NCI-H2171 treated with DMSO at 0.1 percent for 48 hours (cell line): Measurements from ENCODE around the gene PPP1R3E.

Source experiments
- DNase-seq: peaks from one replicate; lab custom pipeline; 2025; lab: John Stamatoyannopoulos, UW

Gene PPP1R3E

DNA sequence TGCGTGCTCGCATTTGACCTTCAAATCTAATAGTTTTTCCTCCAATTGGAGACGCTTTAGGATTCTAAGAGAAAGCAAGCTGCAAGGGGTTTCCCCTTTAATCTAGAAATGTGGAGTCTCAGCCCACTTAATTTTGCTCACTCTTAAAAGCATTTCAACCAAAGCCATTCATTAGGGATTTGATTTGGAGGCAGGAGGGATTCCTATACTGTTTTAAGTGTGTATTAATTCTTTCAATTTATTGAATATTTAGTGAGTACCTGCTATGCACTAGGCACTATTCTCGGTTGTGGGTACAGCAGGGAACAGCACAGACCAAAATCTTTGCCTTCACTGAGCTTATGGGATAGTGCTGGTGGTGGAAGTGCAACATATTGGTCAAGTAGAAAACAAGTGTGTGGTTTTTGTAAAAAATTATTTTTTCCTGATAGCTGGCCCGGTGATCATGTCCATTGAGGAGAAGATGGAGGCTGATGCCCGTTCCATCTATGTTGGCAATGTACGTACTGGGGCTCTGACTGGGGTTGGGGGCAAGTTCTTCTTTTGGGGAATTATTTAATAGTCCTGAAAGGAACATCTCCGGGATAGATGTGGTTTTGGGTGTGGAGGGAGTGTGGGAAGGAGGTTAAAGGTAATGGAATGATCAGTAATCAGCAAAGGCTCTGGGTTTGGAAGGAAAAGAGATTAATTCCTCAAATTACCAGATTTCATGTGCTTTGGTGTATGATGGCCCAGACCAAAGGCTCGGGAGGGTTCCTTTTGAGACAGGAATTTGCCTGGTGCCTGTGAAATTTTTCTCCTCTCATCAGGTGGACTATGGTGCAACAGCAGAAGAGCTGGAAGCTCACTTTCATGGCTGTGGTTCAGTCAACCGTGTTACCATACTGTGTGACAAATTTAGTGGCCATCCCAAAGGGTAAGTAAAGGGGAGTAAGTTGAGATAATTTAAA lies 20.2 kb upstream of the PPP1R3E start:
- DNase-seq = no peak

DNA sequence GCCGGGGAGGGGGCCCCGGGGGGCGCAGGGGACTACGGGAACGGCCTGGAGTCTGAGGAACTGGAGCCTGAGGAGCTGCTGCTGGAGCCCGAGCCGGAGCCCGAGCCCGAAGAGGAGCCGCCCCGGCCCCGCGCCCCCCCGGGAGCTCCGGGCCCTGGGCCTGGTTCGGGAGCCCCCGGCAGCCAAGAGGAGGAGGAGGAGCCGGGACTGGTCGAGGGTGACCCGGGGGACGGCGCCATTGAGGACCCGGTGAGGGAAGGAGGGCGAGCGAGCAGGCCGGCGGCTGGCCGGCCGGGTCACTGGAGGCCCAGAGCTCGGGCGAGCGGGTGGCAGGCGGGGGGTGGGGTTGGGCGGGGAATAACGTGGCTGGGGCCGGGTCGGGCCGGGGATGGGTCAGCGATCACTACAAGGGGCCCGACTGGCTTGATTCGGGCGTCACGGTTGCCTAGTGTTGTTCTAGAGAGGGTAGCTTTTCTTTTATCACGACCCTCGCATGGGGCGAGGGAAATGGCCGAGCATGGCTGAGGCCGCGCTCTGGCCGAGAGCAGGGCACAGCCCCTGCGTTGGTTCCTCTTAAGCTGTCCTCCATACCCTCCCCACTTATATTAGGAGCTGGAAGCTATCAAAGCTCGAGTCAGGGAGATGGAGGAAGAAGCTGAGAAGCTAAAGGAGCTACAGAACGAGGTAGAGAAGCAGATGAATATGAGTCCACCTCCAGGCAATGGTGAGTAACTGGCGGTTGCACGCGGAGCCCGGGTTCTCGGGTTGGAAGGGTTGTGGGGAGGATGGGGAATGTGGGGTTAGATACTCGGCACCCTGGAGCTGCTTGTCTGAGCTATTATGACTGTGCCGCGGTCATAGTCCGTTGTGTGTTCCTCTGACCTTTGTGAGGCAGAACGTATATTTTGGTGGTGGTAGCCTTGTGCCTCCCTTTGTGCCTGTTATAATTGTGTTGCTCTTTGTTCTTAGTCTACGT lies 19.2 kb upstream of the PPP1R3E start:
- DNase-seq = peak; percentile 47

DNA sequence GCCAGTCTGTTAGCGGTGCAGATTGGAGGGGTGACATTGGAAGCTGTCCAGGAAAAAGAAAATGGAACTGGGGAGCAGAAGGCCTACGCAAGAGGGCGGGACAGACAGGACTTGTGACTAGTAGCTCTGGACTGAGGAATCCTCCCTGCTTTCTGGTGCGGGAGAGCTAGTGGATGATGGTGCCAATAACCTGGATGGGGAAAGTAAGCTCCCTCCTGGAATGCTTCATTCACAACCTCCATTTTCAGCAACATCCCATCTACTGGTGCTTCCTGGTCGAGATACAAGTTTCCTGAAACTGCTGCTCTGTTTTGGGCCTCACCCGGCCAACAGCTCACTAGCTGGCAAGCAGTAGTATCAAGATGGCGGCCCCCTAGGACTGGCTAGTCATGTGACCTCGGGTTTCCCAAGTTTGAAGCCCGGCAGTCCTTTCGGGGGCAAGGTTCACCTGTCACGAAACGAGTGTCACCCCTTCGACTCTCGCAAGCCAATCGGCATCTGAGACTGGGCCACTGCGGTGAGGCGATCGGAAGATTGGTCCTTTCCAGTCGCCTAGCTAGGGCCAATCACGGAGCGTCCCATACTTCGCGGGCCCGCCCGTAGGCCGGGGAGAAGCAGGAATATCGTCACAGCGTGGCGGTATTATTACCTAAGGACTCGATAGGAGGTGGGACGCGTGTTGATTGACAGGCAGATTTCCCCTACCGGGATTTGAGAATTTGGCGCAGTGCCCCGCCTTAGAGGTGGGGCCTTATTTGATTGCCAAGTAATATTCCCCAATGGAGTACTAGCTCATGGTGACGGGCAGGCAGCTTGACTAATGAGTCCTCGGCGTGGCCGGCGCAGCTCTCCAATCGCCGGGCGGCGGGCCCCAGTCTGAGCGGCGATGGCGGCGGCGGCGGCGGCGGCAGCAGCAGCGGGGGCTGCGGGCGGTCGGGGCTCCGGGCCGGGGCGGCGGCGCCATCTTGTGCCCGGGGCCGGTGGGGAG lies 18.2 kb upstream of the PPP1R3E start, which contains the start of gene PABPN1:
TSS of gene PABPN1 (plus strand) at position 874 of the 988 bp plus-strand sequence. CDS start at position 887, 13 bp downstream.
- peak; percentile 100 for DNase-seq

DNA sequence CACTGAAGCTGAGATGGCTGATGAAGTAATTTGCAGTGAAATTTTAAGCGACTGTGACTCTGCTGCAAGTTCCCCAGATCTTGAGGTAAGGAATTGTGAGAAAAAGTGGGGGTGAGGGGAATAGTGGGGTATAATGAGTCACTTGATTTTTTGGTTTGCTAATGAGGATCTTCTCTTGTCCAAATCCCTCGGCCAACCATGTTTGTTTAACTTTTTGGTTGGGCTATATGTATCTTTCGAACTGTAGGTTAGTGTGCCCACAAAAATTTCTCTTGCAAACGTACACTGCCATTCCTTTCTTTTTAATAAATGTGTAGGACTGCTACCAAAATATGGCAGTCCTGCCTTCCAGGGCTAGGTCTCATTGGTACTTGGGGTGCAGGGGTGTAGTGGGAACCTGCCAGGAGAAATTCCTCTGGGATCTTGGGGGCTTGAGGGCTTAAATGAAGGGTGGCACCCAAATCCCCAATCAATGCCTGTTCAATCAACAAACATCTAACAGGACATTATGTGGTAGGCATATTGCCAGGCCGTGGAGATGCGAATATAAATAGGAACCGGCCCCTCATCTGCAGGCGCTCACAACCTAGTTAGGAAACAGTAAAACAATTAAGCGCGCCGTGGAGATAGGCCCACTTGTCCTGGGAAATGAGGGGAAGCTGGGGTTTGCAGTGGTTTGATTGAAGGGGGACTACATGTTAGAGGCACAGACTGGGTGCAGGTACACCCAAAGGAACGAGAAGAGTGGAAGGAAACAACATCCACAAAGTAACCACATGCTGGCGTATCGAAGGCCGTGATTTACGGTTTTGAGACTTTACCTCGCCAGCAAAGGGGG lies 17.3 kb upstream of the PPP1R3E start:
- DNase-seq = no peak

DNA sequence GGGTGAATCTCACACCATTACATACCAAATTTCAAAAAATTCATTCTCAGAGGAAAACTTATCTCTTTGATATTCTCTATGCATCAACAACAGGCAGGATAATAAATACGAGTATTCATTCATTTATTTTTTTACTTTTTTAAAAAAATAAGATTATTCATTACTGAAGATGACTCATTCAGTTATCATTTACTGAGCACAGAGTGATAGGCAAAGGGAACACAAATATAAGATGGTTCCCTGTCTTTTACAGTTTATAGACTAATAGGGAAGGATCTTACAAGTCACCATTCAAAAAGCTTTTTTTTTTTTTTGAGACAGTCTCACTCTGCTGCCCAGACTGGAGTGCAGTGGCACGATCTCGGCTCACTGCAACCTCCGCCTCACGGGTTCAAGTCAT lies 13.6 kb upstream of the PPP1R3E start:
- DNase-seq = no peak

DNA sequence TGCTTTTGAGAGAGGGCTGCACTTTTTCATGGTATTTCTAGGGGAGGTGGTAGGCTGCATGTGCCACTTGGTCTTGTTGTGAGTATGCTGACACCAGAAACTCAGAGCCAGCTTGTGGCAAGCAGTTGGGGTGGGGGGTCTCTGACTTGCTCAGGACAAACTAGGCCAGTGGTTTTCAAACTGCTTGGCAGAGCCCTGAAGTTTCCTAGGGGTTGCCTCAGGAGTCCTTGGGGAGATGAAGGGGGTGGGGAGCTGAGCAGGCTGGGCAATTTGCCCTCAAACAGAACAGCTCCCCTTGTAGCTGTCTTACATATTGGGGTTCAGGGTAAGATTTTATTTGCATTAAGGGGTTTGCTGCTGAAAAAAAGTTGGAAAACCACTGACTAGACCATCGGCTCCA lies 7.9 kb upstream of the PPP1R3E start:
- no peak for DNase-seq

DNA sequence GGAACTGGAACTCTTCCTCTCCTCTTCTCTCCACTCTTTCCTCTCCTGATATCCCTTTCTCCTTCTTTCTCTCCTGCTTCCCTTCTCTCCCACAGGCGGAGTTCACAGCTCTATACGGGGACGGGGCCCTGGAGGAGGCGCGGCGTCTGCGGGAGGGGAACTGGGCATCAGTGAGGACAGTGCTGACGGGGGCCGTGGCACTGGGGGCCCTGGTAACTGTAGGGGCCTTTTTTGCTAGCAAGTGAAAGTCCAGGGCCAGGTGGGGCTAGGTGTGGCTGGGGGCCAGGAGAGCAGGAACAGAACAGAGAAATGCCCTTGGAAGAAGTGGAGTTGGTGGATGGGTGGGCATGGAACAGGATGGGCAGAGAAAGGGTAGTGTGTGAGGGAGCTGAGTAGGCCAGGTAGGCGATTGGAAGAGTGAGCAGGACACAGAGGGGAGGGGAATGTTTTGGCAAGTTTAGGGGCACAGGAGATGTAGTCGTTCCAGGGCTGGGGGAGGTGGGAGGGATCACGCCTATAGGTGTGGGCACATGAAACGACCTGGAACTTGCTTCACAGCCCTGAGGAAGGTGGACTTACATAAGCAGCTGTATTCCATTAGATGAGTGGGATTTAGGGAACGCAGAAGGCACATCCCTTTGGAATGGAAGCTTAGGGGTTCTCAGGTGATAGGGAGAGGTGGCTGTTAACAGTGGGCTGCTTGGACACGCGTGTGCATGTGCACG lies 6.2 kb upstream of the PPP1R3E start:
- DNase-seq = no peak

DNA sequence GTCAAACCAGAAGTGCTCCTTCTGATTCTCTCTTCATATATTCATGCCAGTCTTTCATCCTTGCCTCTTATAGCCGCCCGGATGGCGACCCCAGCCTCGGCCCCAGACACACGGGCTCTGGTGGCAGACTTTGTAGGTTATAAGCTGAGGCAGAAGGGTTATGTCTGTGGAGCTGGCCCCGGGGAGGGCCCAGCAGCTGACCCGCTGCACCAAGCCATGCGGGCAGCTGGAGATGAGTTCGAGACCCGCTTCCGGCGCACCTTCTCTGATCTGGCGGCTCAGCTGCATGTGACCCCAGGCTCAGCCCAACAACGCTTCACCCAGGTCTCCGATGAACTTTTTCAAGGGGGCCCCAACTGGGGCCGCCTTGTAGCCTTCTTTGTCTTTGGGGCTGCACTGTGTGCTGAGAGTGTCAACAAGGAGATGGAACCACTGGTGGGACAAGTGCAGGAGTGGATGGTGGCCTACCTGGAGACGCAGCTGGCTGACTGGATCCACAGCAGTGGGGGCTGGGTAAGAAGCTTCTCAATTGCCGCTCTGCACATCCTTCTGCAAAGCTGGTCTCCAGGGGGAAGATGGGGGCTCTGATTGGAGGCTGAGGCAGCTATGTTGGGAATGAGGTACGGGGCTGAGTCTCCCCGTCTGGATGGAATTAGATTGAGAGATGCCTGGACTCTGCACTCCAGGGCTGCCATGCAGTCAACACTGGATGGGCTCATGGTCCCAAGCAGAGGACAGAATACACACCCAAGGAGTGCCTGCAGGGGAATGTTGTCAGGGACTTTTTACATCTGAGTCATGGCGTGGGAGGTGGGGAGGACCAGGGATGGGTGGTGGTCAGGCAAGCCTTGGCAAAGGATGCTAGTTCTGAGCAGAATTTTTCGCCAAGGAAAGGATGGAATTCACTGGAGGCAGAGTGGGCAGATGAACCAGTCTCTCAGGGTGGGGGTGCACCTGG lies 5.3 kb upstream of the PPP1R3E start:
- DNase-seq = no peak

DNA sequence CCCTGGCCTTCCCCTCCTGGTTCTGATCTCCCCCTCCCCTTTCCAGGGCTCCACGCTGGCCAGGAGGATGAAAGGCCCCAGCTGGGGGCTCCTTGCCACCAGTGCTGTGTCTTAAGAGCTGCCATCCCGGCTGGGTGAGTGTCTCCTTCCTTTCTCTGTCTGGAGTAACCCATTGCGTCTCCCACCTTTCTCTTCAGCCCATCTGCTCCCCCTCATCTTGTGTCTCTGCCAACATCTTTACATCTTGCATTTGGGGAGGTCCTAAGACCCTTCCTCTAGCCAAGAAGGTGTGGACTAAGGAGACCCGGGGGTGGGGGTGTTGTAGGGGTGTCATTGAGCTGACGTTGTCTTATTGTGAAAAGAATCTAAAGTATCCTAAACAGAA lies 4.5 kb upstream of the PPP1R3E start:
- peak; percentile 34 for DNase-seq

DNA sequence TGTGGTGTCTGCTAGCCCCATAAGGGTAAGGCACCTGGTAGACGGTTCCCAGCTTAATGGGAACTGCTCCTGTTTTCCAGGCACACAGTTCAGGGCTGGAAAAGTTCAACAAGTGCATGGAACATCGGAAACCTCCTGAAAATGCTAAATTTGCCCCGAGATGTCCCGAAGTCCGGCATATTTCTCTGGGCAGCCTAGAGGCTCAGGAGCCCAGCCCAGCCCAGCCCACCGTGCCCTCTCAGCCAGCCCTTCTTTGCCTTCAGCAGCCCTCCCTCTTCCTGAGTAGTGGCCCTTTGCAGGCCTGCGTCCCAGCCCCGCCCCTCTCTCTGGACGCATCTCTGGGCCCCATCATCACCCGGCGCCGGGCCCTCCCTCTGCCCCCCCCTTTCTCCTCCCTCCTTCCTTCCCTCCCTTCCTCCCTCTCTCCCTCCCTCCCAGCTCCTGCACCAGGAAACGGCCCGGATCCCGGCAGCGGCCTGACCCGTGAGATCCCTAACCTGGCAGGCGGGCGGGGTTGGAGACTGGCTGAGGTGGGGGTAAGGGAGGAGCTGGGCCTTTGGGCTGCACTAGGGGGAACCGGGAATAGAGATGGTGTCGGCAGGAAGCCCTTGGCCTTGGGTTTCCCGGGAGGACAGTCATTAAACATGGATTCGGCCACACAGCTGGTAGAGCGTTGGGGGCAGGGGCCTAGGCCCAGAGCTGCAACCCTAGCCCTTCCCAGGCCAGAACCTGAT lies 3.9 kb upstream of the PPP1R3E start, which contains the start of gene BCL2L2:
TSS of gene BCL2L2 (plus strand) at position 422 of the 734 bp plus-strand sequence. CDS start 935 bp downstream, outside the sequence.
- peak; percentile 85 for DNase-seq

DNA sequence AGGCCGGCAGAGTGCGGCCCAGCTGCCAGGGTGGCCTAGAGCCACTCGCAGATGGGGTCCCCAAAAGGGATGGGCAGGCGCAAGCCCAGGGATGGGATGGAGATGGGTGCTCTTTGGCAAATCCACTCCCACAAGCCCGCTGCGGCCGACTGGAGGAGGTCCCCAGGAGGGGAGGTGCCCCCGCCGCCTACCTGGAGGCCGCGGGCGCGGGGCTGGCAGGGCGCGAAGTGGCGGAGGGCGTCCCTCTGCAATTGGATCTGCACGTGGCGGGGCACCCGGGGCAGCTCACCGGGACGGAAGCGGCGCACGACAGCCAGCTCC lies 730 bp downstream of the PPP1R3E start:
- DNase-seq = no peak

DNA sequence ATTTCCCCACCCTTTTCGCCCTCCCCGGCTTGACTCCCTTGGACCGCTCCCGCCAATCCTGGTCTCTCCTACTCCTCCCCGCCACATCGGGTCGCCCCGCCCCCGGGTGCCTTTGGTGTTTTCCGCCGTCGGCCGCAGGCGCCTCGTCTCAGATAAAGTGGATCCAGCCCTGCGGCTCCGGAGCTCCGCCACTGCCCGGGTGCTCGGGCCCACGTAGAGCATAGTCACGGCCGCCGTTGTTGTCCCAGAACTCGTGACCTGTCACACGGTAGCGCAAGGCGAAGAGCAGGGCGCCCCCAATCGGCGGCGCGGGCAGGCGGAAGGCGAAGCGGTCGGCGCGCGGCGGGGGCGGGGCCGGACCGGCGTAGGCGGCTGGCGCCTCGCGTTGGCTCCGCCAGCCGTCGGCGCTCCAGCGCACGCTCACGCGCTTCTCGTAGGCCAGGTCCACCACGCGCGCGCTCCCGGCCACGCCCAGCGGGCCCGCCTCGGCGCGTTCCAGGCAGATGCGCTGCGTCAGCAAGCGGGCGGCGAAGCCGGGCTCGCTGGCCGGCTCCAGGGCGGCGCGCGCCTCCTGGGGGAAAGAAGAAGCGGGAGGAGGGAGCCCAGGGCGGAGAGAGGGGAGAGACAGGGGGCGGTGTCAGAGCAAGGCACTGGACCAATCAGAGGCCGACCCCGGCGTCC lies 1.2 kb downstream of the PPP1R3E start:
- peak; percentile 98 for DNase-seq

DNA sequence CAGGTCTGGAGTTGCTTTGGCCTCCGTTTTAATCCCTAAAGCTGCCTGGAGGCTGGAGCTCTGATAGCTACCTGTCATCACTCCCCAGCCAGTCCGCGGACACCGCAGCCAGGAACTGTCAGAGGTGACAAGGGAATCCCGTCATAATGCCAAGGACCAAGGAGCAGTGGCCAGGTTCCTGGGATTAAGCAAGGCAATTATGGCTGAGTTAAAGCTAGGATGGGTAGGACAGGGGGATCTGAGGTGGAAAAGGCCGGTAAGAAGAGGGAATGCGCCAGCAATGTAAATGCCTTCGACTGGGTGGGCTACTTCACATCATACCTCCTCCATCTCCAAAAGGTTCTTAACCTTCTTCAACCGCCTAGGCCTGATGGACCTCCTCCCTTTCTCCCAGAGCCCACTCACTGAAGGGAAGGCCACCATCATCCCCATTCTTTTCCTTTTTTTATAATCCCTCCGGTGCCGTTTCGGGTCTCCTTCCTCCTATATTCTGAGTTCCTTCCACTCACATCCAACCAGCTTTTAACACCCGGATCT lies 1.9 kb downstream of the PPP1R3E start:
- no peak for DNase-seq

DNA sequence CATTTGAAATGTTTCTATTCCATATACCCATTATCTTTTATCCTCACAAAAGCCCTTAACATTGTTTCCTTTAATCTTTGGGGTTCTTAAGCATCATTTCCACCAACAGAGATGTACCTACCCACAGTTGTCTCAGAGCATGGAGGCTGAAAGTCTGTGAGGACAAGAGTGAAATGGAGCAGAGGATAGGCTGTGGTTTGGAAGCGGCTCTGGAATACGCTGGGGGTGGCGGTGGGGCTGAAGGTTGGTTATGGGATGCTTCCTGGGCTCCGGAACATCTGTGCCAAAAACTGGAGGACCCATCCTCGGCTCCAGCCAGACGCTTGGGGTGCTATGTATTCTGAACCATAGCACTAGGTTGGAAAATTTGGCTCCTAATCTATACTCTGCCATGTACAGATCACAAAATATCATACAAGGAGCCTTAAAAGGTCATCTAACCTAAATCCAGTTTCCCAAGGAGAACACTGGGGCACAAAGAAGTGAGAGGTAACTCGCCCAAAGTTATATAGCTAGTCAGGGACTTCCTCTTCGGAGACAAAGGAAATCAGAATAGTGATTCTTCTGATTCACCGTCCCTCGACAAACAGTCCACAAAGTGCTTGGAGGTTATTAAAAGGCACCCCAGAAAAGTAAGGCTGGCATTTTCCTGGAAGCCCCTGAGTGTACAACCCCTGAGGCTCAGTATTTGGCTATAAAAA lies 2.5 kb downstream of the PPP1R3E start:
- no peak for DNase-seq

DNA sequence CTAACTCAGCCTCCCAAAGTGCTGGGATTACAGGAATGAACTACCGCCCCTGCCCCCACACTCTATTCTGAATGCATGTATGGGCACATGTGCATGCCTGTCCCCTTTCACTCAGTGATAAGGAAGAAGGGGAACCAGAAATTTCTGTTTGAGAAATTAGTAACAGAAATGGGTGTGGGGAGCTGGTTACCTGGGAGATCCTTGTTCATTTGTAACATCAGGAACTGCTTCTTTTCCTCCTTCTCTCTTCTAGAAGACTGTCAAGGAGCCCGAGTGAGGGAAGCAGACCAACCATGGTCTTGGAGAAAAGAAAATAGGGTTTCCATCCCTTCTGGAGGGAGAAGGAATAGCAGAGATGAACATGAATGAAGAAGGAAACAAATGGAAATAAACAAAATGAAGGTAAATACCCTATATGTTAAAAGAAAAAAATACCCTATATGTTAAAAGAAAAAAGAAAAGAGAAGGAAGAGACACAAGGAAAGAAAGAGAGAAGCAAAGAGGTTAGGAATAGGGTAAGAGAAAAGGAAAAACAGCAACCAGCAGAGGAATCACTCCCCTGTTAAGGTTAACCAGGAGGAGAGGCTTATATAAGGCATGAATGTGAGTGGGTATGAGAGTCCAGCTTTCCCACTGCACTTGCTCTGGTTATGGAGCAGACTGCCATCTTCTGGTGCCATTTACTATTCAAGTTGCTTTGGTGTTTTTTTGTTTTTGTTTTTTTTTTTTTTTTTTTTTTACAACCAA lies 3.3 kb downstream of the PPP1R3E start:
- peak; percentile 28 for DNase-seq
